Nephron (organoid): ENCODE data around the gene SYT1.
A peak's percentile ranks its signal among the peaks of the same experiment; 100 is the strongest.

Experiments
- H3K27ac Mint-ChIP-seq, 3 experiments: 2 replicates each; pipeline ENCODE4 v1.8.0; 2020; ENCODE audit warnings: mixed read lengths in 3 of 3, mild to moderate bottlenecking in 2 of 3, moderate library complexity in 1 of 3
- H3K27me3 Mint-ChIP-seq: 2 replicates; pipeline ENCODE4 v1.8.0; 2021; ENCODE audit warnings: low read depth, mild to moderate bottlenecking, moderate library complexity, mixed read lengths
- H3K36me3 Mint-ChIP-seq: 2 replicates; pipeline ENCODE4 v1.8.0; 2020; ENCODE audit warnings: low read depth, mixed read lengths
- H3K4me1 Mint-ChIP-seq: 2 replicates; pipeline ENCODE4 v1.8.0; 2020; ENCODE audit warnings: mixed read lengths
- H3K4me3 Mint-ChIP-seq, 3 experiments: 2 replicates each; pipeline ENCODE4 v1.8.0; 2020; ENCODE audit warnings: mild to moderate bottlenecking in 3 of 3, mixed read lengths in 3 of 3, moderate library complexity in 2 of 3
- H3K9me3 Mint-ChIP-seq: 2 replicates; pipeline ENCODE4 v1.8.0; 2020; ENCODE audit warnings: mixed read lengths
- CTCF ChIP-seq, 3 experiments: fragments of 200-600 bp; sonication (generic); IDR thresholded peaks; one replicate each; pipeline ENCODE4 v1.5.0; 2021; ENCODE audit warnings: antibody characterized with exemption in 3 of 3; ENCODE audit not compliant: unreplicated experiment in 3 of 3

SYT1 gene

GRCh38 chr12:79409562-79409961, 545.0 kb downstream of the SYT1 start:
- H3K9me3 Mint-ChIP-seq, result no peaks in the 10 kb centered on the region
- H3K4me3 Mint-ChIP-seq, result peak overlapping the region in 2 of 3 experiments; percentile 22 to 53
- H3K27me3 Mint-ChIP-seq, result no peaks in the 10 kb centered on the region
- no peak for TF ChIP-seq CTCF (IDR thresholded peaks at IDR 0.05; ENCODE audit: unreplicated experiment in 3 of 3)
- peaks cover 35% of the 10 kb centered on the region for H3K4me1 Mint-ChIP-seq
- H3K27ac Mint-ChIP-seq, result peak overlapping the region; percentile 86 to 100 (median 98)
- H3K36me3 Mint-ChIP-seq, result no peaks in the 10 kb centered on the region

- no peaks in the 10 kb centered on the region for H3K27me3 Mint-ChIP-seq
Observed at GRCh38 chr12:79411791-79412190, 547.2 kb downstream of the SYT1 start.

GRCh38 chr12:79413796-79414195, 549.2 kb downstream of the SYT1 start:
- H3K9me3 Mint-ChIP-seq, result no peaks in the 10 kb centered on the region

More at GRCh38 chr12:79411791-79412190, 547.2 kb downstream of the SYT1 start:
- H3K9me3 Mint-ChIP-seq, result no peaks in the 10 kb centered on the region
- peak overlapping the region; percentile 58 to 85 (median 68) for H3K27ac Mint-ChIP-seq
- peaks cover 45% of the 10 kb centered on the region for H3K4me1 Mint-ChIP-seq
- H3K4me3 Mint-ChIP-seq, result no peak overlapping the region
- no peaks in the 10 kb centered on the region for H3K36me3 Mint-ChIP-seq
- TF ChIP-seq CTCF (IDR thresholded peaks at IDR 0.05; ENCODE audit: unreplicated experiment in 3 of 3), result no peak

GRCh38 chr12:79414252-79414651, 549.7 kb downstream of the SYT1 start:
- TF ChIP-seq CTCF (IDR thresholded peaks at IDR 0.05; ENCODE audit: unreplicated experiment in 3 of 3), result no peak
- no peak overlapping the region for H3K4me3 Mint-ChIP-seq
- peaks cover 34% of the 10 kb centered on the region for H3K4me1 Mint-ChIP-seq
- no peaks in the 10 kb centered on the region for H3K36me3 Mint-ChIP-seq
- H3K9me3 Mint-ChIP-seq, result no peaks in the 10 kb centered on the region
- no peaks in the 10 kb centered on the region for H3K27me3 Mint-ChIP-seq
- H3K27ac Mint-ChIP-seq, result peak overlapping the region; percentile 11 to 85 (median 80)

More at GRCh38 chr12:79413796-79414195, 549.2 kb downstream of the SYT1 start:
- H3K4me3 Mint-ChIP-seq, result no peak overlapping the region
- H3K27me3 Mint-ChIP-seq, result no peaks in the 10 kb centered on the region
- no peak for TF ChIP-seq CTCF (IDR thresholded peaks at IDR 0.05; ENCODE audit: unreplicated experiment in 3 of 3)
- H3K4me1 Mint-ChIP-seq, result peaks cover 36% of the 10 kb centered on the region
- H3K27ac Mint-ChIP-seq, result peak overlapping the region; percentile 11 to 85 (median 80)
- no peaks in the 10 kb centered on the region for H3K36me3 Mint-ChIP-seq

GRCh38 chr12:79415321-79415720, 550.7 kb downstream of the SYT1 start:
- no peak overlapping the region for H3K4me3 Mint-ChIP-seq
- peak overlapping the region; percentile 82 to 86 (median 83) for H3K27ac Mint-ChIP-seq
- H3K4me1 Mint-ChIP-seq, result peaks cover 26% of the 10 kb centered on the region
- no peaks in the 10 kb centered on the region for H3K9me3 Mint-ChIP-seq
- no peaks in the 10 kb centered on the region for H3K36me3 Mint-ChIP-seq
- no peaks in the 10 kb centered on the region for H3K27me3 Mint-ChIP-seq
- TF ChIP-seq CTCF (IDR thresholded peaks at IDR 0.05; ENCODE audit: unreplicated experiment in 3 of 3), result no peak

GRCh38 chr12:79415746-79416435, 551.3 kb downstream of the SYT1 start:
- H3K4me3 Mint-ChIP-seq, result no peak overlapping the region
- H3K36me3 Mint-ChIP-seq, result no peaks in the 10 kb centered on the region
- H3K27ac Mint-ChIP-seq, result peak overlapping the region; percentile 82 to 86 (median 83)
- H3K27me3 Mint-ChIP-seq, result no peaks in the 10 kb centered on the region
- H3K9me3 Mint-ChIP-seq, result no peaks in the 10 kb centered on the region
- peaks cover 30% of the 10 kb centered on the region for H3K4me1 Mint-ChIP-seq
- no peak for TF ChIP-seq CTCF (IDR thresholded peaks at IDR 0.05; ENCODE audit: unreplicated experiment in 3 of 3)
